Loucy (cell line): ENCODE data around the gene NAA20.

Experiments
- EZH2phosphoT487 ChIP-seq: fragments of 200-600 bp; IDR thresholded peaks from 2 replicates; pipeline ENCODE4 v1.6.1; 2018; ENCODE audit warnings: antibody characterized with exemption, mild to moderate bottlenecking, moderate library complexity, borderline replicate concordance
- TF ChIP-seq, protein P1 (sequence below): fragments of 200-600 bp; sonication (generic); conservative IDR thresholded peaks from 2 replicates; pipeline ENCODE4 v1.5.1; 2014; ENCODE audit warnings: mild to moderate bottlenecking, antibody characterized with exemption, low read length

DNA sequence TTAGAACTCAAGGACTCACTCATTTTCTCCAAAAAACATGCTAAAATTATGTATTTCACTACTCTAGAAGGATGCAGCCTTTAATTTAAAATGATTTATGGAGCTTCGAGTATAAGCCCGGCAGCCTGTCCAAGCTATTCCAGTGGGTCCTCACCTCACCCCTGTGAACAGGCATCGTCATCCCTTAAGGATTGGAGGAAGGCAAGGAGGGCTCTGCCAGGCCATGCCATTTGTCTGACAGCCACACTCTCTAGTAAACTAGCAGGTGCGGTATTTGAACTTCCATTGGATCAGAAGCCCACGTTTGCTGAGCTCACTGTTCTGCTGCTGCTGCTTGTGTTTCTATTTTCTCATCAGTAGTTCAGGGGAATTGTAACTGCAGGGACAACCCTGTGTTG lies 39.8 kb upstream of the NAA20 start:
- TF ChIP-seq, protein P1, sequence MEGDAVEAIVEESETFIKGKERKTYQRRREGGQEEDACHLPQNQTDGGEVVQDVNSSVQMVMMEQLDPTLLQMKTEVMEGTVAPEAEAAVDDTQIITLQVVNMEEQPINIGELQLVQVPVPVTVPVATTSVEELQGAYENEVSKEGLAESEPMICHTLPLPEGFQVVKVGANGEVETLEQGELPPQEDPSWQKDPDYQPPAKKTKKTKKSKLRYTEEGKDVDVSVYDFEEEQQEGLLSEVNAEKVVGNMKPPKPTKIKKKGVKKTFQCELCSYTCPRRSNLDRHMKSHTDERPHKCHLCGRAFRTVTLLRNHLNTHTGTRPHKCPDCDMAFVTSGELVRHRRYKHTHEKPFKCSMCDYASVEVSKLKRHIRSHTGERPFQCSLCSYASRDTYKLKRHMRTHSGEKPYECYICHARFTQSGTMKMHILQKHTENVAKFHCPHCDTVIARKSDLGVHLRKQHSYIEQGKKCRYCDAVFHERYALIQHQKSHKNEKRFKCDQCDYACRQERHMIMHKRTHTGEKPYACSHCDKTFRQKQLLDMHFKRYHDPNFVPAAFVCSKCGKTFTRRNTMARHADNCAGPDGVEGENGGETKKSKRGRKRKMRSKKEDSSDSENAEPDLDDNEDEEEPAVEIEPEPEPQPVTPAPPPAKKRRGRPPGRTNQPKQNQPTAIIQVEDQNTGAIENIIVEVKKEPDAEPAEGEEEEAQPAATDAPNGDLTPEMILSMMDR: no peak
- TF ChIP-seq EZH2phosphoT487: no peak
